GM18511 (cell line): ENCODE results near the gene ENTREP3.
"Not testable (repeated sequence)": the region's sequence is repeated elsewhere in the genome, so short reads cannot be mapped to it uniquely, and the experiment has no call there.

Experiments used
- ATAC-seq: cut with Tn5 transposase; IDR thresholded peaks from one replicate; pipeline ENCODE4 v1.9.1; 2021; ENCODE audit warnings: mild to moderate bottlenecking, moderate library complexity; ENCODE audit not compliant: unreplicated experiment

Gene ENTREP3

GRCh38 chr1:155253208-155253607 lies 2.1 kb downstream of the ENTREP3 start:
- ATAC-seq: no peak

GRCh38 chr1:155251566-155251965 lies 3.7 kb downstream of the ENTREP3 start:
- ATAC-seq: no peak

- ATAC-seq: peak; percentile 93
These were observed 4.4 kb downstream of the ENTREP3 start for GRCh38 chr1:155250633-155251449.

- peak; percentile 29 for ATAC-seq
These were observed 5.0 kb downstream of the ENTREP3 start for GRCh38 chr1:155250246-155250632.

GRCh38 chr1:155247667-155248553 lies 7.4 kb downstream of the ENTREP3 start:
- no peak for ATAC-seq

- ATAC-seq: not testable (repeated sequence)
These were observed 8.5 kb downstream of the ENTREP3 start for GRCh38 chr1:155246796-155247195.

- ATAC-seq: no peak
These were observed 10.1 kb downstream of the ENTREP3 start for GRCh38 chr1:155245163-155245524.

GRCh38 chr1:155244368-155245162 lies 10.7 kb downstream of the ENTREP3 start:
- peak; percentile 86 for ATAC-seq

GRCh38 chr1:155242805-155243358 lies 12.4 kb downstream of the ENTREP3 start:
- no peak for ATAC-seq

- no peak for ATAC-seq
These were observed 13.4 kb downstream of the ENTREP3 start for GRCh38 chr1:155241841-155242264.

GRCh38 chr1:155241069-155241679 lies 14.1 kb downstream of the ENTREP3 start:
- no peak for ATAC-seq

GRCh38 chr1:155236451-155236850 lies 18.8 kb downstream of the ENTREP3 start:
- no peak for ATAC-seq

GRCh38 chr1:155235375-155235774 lies 19.9 kb downstream of the ENTREP3 start:
- not testable (repeated sequence) for ATAC-seq

GRCh38 chr1:155233502-155233901 lies 21.8 kb downstream of the ENTREP3 start:
- not testable (repeated sequence) for ATAC-seq

GRCh38 chr1:155232001-155232978 lies 23.0 kb downstream of the ENTREP3 start:
- not testable (repeated sequence) for ATAC-seq

GRCh38 chr1:155231302-155231701 lies 24.0 kb downstream of the ENTREP3 start:
- not testable (repeated sequence) for ATAC-seq

- no peak for ATAC-seq
These were observed 27.2 kb downstream of the ENTREP3 start for GRCh38 chr1:155228096-155228427.

- peak; percentile 93 for ATAC-seq
These were observed 27.8 kb downstream of the ENTREP3 start for GRCh38 chr1:155227261-155228095.
